GM19372 (cell line): Measurements from ENCODE around the gene U2AF2.

Experiments used
- ATAC-seq: cut with Tn5 transposase; IDR thresholded peaks from one replicate; pipeline ENCODE4 v1.9.1; 2021; ENCODE audit warnings: mild to moderate bottlenecking, low read depth, moderate library complexity; ENCODE audit not compliant: unreplicated experiment

Gene U2AF2

DNA sequence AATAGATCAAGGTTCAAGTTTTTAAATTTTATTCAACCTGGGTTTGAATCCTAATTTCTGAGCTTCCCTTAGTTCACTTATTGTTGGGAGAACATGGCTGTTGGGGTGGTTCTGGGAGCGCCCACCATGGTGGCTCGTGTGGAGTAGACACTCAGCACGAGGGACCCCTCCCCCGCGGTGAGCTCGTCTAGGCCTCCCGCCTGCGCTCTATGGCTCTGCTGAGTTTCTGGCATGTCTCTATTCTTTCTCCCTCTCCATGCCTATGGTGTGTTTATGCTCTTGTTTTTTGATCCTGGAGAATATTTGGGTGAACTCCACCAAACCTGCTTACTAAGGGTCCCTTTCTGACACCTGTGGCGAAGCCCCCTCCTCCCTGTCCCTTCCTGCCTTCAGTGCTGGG is 18.6 kb downstream of the U2AF2 start:
- no peak for ATAC-seq

DNA sequence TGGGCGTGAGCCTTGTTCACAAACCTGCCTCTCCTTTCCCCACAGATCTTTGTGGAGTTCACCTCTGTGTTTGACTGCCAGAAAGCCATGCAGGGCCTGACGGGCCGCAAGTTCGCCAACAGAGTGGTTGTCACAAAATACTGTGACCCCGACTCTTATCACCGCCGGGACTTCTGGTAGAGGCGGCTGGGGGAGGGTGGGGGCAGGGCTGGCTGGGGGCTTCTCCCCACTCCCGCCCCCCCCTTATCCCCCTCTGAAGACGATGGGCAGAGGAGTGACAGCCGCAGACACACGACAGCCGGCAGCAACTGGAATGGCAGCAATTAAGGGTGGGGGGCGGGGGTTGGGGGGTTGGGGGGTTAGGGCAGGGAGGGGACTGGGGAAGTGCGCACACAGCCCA is 19.1 kb downstream of the U2AF2 start:
- no peak for ATAC-seq

DNA sequence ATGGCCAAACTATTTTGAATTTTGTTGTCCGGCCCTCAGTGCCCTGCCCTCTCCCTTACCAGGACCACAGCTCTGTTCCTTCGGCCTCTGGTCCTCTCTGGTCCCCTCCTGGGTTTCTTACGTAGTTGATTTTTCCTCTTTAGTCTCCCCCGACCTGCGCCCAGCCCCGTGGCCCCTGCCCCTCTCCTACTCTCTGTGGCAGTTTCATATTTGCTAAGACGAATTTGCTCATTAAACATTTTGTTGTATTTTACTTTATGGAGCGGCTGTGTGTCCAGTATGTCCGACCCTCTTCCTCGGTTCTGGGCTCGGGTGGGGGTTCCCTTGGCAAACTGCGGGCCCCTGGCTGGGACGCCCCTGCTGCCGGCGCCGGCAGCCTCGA is 19.6 kb downstream of the U2AF2 start:
- ATAC-seq: no peak

DNA sequence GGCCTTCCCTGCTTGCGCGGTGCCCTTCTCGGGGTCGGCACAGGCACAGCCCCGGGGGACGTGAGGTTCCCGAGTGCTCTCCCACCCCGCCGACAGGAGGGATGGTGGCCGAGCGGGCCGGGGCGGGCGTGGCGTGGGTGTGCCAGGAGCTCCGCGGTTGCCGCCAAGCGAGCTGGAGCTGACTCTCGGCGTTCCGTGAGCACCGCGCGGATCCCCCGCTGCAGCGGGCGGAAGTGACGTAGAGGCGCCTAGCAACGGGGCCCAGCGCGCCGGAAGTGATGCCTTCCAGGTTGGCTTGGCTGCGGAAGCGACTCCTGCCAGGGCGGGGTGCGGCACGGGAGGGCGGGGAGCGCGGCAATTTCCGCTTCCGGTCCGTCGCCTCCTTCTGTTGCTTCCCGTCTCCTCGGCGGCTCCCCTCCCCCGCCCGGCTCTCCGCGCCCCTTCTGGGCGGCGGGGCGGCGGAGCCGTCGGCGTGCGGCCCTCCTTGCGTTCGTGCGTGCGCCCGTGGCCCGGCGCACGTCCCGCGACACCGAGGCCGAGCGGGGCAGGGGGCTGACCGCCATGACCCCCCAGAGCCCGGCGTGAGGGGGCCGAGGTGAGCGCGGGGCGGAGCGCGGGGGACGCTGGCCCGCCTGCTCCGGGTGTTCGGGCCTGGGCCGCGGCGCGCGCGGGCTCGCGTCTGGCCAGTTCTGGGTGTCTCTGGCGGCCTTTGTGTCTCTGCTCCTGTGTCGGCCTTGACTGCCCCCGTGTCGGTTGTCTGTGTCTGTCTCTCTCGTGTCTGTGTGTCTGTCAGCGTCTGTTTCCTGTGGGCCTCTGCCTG is 20.2 kb downstream of the U2AF2 start, which contains the start of gene EPN1:
Gene EPN1, plus strand, starts transcription at position 386 of the 820 bp plus-strand sequence. CDS start 3,402 bp downstream, outside the sequence.
- peak; percentile 73 for ATAC-seq

DNA sequence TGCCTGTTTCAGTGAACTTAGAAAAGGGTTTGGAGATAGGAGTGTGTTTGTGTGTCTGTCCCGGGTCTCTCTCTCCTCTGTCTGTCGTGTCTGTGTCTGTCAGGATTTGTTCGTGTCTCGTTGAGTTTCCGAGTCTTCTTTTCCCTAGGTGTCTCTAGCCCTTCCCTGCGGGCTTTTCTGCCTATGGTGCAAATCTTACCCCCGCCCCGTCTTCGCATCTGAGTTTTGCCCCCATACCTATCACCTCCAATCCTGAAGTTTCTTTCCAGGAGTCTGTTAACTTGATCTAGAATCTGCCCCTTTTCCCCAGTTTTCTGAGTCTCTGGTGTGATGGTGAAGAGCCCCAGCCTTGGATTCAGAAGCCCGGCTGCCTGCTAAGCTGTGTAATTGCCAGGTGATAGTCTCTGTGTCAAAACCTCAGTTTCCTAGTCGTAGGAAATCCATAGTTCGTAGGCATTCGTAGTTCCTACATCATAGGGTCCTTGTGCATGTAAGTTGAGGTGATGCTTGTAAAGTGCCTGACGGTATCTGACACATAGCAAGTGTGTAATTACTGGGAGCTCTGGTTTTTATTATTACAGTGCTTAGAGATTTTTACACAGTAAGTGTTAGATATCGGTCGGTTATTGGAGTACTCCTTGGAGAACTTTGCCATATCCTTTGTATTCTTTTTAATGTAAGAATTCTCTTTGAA is 21.0 kb downstream of the U2AF2 start:
- no peak for ATAC-seq

DNA sequence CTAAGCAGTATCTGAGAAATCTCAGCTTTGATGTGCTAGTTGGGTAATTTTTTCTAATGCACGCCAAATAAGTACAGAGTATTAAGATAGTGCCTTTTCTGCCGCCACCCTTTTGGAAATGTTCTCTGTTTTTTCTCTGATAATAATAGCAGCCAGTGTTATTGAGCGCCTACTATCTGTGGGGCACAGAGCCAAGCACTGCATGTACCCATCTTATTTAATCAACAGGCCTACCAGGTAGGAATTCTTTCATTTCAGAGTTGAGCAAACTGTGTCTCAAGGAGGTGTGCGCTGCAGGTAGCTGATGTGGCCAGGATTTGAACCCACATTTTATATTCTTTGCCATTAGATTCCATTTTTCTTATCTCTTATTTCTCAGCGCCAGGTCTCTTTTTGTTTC is 21.5 kb downstream of the U2AF2 start:
- no peak for ATAC-seq

DNA sequence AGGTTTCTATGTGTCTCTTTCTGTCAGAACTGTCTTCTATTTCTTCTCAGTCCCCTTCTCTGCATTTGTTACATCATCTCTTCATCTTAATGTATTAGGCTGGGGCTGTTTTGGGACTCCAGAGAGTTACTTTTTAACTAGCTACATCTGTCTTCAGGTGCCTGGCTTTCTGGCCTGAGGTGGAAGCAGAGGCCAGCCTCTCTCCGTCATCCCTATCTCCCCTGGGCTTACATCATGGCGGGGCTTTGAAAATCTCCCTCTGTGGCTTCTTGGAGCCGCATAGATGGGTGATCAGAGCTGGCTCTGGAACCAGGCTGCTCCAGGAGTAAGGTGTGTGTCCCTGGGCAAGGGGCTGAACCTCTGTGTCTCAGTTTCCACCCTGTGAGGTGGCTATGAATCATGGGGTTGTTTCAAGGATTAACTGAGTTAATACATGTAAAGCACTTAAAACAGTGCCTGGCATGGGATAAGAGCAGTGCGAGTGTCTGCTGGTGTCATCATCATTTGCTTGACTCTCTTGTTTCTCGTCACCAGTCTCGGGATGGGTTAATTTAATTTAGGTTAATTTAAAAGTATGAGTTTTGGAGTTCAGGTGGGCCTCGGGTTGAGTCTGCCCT is 22.2 kb downstream of the U2AF2 start:
- ATAC-seq: no peak

DNA sequence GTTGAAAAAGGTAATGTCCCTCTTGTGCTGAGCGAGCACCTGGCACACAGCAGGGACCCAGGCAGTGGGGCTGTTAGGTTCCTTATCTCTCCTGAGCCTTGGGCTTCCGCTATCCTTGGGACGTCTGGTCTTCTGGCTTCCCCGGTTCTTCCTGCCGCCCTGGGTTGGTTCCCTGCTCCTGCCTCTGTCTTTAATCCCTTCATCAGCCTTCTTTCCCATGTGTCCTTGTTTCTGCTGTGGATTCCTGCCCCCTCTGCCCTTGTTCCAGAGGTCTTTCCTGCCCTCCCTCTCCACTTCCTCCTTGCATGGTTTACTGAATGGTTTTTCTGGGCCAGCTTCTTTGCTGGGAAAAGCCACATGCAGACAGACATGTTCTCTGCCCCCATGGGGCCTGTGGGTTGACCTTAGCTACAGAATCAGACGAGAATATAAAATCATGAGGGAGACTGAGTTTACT is 22.8 kb downstream of the U2AF2 start:
- no peak for ATAC-seq

DNA sequence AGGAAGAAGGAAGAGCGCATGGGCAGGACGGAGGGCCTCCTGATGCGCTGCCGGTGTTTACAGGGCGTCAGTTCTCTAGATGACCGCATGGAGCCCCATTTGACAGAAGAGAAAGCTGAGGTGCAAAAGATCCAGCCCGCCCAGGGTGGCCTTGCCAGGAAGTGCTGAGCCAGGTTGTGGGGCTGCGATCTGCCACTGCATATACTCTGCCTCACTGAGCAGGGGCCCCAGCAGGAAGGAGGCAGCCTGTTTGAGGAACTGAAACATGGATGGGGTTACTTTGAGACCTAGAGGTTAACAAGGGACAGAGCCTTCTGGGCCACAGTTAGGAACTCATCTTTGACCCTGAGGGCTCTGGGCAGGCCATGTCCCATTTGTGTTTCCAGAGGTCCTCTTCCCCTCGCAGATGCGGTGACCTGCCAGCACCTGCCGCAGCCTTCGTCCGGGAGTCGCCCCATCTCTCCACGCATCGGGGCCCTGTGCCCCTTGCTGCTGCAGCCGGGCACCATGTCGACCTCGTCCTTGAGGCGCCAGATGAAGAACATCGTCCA is 23.4 kb downstream of the U2AF2 start:
- ATAC-seq: peak; percentile 58

DNA sequence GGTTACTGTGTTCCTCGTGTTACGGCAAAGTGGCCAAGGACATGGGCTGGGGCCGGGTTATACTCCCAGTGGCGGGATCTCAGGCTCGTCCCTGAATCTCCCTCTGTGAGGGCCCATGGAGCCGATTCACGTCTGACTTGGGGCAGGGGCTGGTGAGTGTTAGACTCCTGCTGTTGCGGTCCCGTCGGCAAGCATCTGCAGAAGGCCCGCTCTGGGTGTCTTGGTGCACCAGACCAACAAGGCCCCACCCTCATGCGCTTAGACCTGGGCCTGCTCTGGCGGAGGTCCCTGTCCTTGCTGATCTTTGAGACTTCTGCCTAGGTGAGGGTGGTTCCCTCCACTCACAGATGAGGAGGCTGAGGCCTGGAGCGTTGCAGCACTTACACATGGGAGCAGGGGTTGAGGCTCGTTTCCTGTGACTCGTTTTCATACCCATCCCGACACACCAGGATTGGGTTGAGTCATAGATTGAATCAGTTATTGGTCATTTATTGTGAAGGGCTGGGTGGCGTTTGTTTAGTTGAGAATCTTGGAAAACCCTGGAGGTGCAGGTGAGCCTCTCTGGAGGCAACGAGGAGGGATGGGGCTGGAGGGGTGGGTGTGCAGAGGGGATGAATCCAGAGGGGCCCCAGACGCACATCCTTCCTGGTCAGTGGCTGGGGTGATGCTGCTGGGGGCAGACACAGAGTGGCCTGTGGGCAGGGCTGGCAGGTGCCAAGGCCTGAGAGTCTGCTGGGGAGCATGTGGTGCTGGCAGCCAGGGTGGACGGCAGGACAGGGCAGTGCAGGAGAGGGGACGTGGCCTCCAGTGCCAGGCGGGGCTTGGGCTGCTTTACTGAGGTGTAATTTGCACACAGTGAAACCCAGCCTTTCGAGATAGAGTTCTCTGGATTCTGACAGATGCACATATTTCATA is 24.8 kb downstream of the U2AF2 start:
- ATAC-seq: no peak

DNA sequence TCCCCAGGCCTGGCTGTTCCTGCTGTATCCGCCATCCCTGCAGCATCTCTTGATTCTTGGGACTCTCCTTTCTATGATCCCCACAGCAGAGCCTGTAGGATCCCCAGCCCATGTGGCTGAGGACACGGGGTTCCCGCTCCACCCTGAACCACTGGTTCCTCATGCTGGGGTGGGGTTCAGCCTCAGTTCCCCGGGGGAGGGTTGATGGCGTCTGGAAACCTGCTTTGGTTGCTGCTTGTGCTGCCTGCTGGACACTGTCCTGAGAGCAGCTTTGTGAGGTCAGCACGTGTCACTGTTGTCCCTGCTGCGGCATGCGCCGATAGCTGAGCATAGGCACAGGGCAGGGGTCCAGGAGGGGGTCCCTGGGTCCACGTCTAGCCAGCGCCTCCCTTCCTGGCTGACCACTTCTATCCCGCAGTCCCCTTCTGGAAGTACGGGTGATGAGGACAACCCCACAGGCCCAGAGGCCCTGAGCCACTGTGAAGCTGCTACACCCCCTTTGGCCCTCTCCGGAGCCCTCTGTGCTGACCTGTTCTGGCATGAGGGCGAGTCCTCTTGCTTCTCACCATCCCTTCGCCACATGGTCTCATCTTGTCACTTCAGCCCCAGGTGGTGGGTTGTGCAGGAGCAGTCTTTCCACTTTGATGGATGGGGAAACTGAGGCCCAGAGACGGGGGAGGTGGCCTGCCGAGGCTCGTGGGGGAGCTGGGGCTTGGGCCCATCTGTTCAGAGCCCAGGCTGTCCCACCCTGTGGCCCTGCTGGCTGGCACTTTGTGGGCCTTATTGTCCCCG is 25.7 kb downstream of the U2AF2 start:
- ATAC-seq: no peak

DNA sequence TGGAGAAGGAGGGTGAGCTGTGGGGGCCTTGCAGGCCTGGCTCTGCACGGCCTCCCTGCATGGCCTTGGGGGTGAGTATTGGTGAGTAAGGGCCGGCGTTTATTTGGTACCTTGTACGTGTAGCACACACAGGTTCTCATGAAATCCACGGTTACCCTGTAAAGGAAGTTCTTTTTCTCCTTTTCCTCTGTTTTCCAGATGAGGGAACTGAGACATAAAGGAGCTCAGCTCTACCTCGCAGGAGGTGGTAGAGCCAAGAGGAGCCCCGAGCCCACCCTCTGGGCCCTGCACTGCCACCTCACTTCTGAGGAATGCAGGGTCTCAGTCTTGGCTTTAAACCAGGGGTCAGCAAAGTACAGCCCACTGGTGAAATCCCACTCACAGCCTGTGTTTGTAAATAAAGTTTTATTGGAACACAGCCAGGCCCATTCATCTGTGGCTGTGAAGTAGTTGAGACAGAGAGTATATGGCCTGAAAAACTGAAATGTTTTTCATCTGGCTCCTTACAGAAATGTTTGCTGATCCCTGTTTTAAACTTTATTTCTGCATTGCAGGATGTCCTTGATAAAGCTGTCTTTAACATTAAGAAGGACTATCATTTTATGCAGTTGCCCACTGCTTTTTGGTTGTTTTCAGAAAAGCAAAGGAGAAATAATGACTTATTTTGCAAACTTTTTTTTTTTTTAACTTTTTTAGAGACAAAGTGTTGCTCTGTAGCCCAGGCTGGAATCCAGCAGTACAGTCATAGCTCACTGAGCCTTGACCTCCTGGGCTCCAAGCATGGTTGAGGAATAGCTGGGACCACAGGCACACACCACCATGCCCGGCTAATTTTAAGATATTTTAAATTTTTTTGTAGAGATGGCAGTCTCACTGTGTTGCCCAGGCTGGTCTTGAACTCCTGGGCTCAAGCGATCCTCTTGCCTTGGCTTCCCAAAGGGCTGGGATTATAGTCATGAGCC is 26.6 kb downstream of the U2AF2 start:
- no peak for ATAC-seq

DNA sequence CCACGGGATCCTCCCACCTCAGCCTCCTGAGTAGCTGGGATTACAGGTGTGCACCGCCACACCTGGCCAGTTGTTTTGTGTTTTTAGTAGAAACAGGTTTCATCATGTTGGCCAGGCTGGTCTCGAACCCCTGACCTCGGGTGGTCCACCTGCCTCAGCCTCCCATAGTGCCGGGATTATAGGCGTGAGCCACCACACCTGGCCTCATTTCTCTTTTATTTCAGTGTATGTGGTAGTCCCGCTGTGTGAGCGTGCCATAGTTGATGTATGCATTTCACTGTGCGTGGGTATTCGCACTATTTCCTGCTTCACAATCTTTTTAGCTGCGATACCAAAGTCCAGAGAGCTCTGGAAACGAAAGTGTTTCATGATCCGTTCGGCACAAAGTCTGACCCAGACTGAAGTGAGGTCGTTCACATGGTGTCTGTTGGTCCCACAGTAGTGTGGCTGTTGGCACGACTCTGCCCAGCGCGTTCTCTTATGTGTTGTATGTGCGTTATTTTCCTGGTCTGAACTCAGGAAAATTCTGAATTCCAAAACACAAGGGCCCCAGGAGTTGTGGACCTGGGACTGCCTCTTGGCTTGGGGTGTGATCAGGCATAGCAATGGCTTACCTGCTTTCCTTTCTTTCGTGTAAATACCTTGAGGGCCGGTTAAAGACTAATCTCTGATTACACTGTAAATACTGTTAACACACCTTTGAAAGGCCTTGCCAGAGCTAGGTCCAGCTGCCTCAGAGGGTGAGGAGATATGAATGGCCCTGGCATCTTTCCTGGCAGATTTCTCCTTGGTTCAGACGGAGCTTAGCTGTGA is 28.8 kb downstream of the U2AF2 start:
- ATAC-seq: no peak

DNA sequence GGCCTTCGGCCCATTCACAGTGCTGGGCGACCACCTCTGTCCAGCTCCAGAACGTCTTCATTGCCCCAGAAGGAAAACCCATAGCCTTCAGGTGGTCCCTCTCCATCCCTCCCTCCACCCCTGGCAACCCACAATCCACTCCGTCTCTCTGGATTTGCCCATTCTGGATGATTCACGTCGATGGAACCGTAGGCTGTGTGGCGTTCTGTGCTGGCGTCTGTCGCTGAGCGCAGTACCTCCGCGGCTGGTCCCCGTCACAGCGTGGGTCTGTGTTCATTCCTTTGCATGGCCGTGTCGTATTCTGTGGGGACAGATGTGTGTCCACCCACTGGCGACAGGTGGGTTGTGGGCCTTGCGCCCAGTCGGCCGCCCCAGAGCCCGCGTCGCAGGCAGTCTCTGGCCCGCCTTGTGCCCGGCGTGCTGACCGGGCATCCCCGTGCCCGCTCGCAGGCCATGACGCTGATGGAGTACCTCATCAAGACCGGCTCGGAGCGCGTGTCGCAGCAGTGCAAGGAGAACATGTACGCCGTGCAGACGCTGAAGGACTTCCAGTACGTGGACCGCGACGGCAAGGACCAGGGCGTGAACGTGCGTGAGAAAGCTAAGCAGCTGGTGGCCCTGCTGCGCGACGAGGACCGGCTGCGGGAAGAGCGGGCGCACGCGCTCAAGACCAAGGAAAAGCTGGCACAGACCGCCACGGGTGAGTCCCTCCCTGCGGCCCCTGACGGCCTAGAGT is 30.3 kb downstream of the U2AF2 start:
- no peak for ATAC-seq

DNA sequence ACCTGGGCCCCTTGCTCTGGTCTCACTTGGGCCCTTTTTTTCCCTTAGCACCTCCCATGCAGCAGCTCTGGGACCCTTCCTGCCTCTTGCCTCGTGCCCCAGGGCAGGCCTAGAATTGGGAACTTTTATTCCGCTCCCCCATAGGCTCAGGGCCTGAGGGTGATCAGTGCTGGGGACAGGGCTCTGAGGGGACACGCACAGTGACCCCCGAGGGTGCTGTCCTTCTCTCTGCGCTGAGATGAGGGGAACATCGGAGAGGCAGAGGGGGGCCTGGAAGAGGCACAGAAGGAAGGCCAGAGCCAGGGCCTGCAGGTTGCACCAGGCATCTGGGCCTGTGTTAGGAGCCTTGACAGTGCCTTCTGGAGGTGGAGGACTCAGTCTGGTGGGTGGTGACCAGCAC is 30.9 kb downstream of the U2AF2 start:
- ATAC-seq: no peak

DNA sequence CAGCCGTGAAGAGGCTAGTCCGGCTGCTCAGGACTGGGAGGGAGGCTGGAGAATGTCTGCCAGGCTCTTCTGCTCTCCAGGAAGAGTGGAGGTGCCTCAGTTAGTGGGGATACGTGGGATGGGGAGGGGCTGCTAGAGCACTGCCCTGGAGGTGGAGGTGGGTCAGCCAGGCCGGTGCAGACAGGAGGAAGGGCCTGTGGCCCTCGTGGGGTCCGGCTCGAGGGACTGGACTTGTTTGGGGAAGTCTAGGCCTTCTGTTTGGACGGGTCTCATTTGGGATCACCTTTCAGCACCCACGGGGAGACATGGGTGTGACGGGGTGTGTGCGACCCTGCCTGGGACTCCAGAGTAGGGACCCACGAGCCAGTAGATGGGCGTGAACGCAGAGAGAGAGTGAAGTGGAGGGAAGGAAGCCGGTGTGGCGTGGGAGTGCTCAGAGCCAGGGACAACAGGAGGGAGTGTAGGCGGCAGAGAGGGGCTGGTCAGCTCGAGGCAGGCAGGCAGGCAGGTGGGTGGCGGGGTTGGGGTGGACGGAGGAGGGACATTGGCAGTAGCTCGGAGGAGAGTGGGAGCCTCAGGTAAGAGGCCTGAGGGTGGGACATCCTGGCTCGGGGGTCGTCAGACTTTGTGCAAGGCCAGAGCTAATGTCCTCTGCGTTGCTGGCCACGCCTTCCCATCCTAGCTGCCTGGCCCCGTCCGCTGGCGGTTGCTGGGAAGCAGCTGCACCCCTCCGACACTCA is 31.6 kb downstream of the U2AF2 start:
- ATAC-seq: no peak
